Islet of Langerhans (tissue), 1 donor: ENCODE measurements around the gene VAV3.
"Not testable (repeated sequence)": the region's sequence is repeated elsewhere in the genome, so short reads cannot be mapped to it uniquely, and the experiment has no call there.

ENCODE experiments used
- FAIRE-seq: peaks from one replicate; lab custom pipeline; 2011; peaks lifted over from hg19 to GRCh38; lab: Jason Lieb, UNC

VAV3 gene

GRCh38 chr1:107883562-107883961 is 81.4 kb downstream of the VAV3 start:
- FAIRE-seq, result peak; percentile 13

GRCh38 chr1:107879927-107880326 is 85.1 kb downstream of the VAV3 start:
- FAIRE-seq, result no peak

- FAIRE-seq, result no peak
These were observed 85.6 kb downstream of the VAV3 start for GRCh38 chr1:107879346-107879745.

- FAIRE-seq, result no peak
These were observed 87.2 kb downstream of the VAV3 start for GRCh38 chr1:107877745-107878144.

- FAIRE-seq, result no peak
These were observed 87.9 kb downstream of the VAV3 start for GRCh38 chr1:107877092-107877491.

GRCh38 chr1:107875689-107876088 is 89.3 kb downstream of the VAV3 start:
- no peak for FAIRE-seq

- FAIRE-seq, result no peak
These were observed 90.8 kb downstream of the VAV3 start for GRCh38 chr1:107874221-107874620.

GRCh38 chr1:107871687-107872395 is 93.1 kb downstream of the VAV3 start:
- FAIRE-seq, result no peak

GRCh38 chr1:107871259-107871658 is 93.7 kb downstream of the VAV3 start:
- no peak for FAIRE-seq

GRCh38 chr1:107870696-107871095 is 94.3 kb downstream of the VAV3 start:
- peak; percentile 86 for FAIRE-seq

GRCh38 chr1:107867897-107868296 is 97.1 kb downstream of the VAV3 start:
- FAIRE-seq, result no peak

GRCh38 chr1:107867422-107867821 is 97.6 kb downstream of the VAV3 start:
- FAIRE-seq, result no peak

GRCh38 chr1:107866870-107867269 is 98.1 kb downstream of the VAV3 start:
- no peak for FAIRE-seq

GRCh38 chr1:107865627-107866026 is 99.4 kb downstream of the VAV3 start:
- no peak for FAIRE-seq

GRCh38 chr1:107863342-107863741 is 101.6 kb downstream of the VAV3 start:
- no peak for FAIRE-seq

GRCh38 chr1:107862064-107862463 is 102.9 kb downstream of the VAV3 start:
- no peak for FAIRE-seq

GRCh38 chr1:107858323-107858722 is 106.7 kb downstream of the VAV3 start:
- FAIRE-seq, result no peak

GRCh38 chr1:107851418-107851817 is 113.6 kb downstream of the VAV3 start:
- FAIRE-seq, result no peak

- not testable (repeated sequence) for FAIRE-seq
These were observed 120.3 kb downstream of the VAV3 start for GRCh38 chr1:107844541-107845194.

- no peak for FAIRE-seq
These were observed 121.0 kb downstream of the VAV3 start for GRCh38 chr1:107843989-107844388.

GRCh38 chr1:107842241-107842640 is 122.7 kb downstream of the VAV3 start:
- no peak for FAIRE-seq

GRCh38 chr1:107840725-107841124 is 124.3 kb downstream of the VAV3 start:
- FAIRE-seq, result no peak

- FAIRE-seq, result no peak
These were observed 126.9 kb downstream of the VAV3 start for GRCh38 chr1:107838056-107838455.

- no peak for FAIRE-seq
These were observed 129.8 kb downstream of the VAV3 start for GRCh38 chr1:107835151-107835670.
